ENCODE measurements around the gene LTBP4.

Gene LTBP4

GRCh38 chr19:40662925-40663694 is 61.9 kb downstream of the LTBP4 start:
- peak; percentile 83 to 95 (median 91) for DNase-seq (ENCODE audit: low read depth in 3 of 3)

GRCh38 chr19:40663695-40664692 is 62.8 kb downstream of the LTBP4 start:
- no peak for DNase-seq (ENCODE audit: low read depth in 3 of 3)

- no peak for DNase-seq (ENCODE audit: low read depth in 3 of 3)
Measured at GRCh38 chr19:40666803-40667438, 65.8 kb downstream of the LTBP4 start.

- DNase-seq (ENCODE audit: low read depth in 3 of 3), result no peak
Measured at GRCh38 chr19:40667602-40668001, 66.4 kb downstream of the LTBP4 start.

- no peak for DNase-seq (ENCODE audit: low read depth in 3 of 3)
Measured at GRCh38 chr19:40668991-40669614, 67.9 kb downstream of the LTBP4 start.

- DNase-seq (ENCODE audit: low read depth in 3 of 3), result no peak
Measured at GRCh38 chr19:40671404-40671803, 70.2 kb downstream of the LTBP4 start.

GRCh38 chr19:40672038-40672437 is 70.9 kb downstream of the LTBP4 start:
- DNase-seq (ENCODE audit: low read depth in 3 of 3), result no peak

- DNase-seq (ENCODE audit: low read depth in 3 of 3), result no peak
Measured at GRCh38 chr19:40672573-40673299, 71.6 kb downstream of the LTBP4 start.

GRCh38 chr19:40673397-40673796 is 72.2 kb downstream of the LTBP4 start:
- DNase-seq (ENCODE audit: low read depth in 3 of 3), result no peak

GRCh38 chr19:40674291-40674690 is 73.1 kb downstream of the LTBP4 start:
- DNase-seq (ENCODE audit: low read depth in 3 of 3), result no peak

GRCh38 chr19:40677156-40677555 is 76.0 kb downstream of the LTBP4 start:
- no peak for DNase-seq (ENCODE audit: low read depth in 3 of 3)
